NCI-H1092 treated with DMSO at 0.1 percent for 48 hours (cell line): ENCODE measurements around the gene AKNA.

Source experiments
- DNase-seq: peaks from one replicate; lab custom pipeline; 2025; lab: John Stamatoyannopoulos, UW

Gene AKNA

DNA sequence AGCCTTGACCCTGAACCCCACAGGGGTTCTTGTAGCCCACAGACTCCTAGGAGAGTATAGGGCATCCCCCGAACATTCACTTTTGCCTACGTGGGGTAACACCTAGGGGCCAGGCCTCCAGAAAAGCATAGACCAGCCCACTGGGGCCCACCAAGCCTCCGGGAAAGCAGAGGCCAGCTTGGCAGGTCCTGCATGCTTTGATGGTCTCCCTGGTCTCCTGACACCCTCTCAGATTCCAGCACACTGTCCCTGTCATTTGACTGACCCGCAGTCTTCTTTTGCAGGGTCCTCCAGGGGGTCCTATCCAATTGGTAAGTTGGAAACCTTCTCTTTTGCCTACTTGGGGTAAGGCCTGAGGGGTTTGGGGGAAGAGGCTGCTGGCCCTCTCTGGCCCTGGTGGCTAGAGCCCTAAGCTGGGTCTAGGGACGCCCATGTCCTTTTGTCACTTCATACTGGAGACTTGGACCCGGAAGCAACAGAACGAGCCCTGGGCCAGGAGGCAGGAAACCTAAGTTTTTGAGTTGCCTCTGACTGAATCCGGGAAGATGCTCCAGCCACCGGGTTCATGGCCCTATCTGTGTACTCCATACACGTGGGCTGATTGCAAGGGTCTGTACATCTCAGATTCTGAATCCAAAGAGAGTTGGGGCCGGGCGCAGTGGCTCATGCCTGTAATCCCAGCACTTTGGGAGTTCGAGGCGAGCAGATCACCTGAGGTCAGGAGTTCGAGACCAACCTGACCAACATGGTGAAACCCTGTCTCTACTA is 85.8 kb downstream of the AKNA start:
- no peak for DNase-seq

DNA sequence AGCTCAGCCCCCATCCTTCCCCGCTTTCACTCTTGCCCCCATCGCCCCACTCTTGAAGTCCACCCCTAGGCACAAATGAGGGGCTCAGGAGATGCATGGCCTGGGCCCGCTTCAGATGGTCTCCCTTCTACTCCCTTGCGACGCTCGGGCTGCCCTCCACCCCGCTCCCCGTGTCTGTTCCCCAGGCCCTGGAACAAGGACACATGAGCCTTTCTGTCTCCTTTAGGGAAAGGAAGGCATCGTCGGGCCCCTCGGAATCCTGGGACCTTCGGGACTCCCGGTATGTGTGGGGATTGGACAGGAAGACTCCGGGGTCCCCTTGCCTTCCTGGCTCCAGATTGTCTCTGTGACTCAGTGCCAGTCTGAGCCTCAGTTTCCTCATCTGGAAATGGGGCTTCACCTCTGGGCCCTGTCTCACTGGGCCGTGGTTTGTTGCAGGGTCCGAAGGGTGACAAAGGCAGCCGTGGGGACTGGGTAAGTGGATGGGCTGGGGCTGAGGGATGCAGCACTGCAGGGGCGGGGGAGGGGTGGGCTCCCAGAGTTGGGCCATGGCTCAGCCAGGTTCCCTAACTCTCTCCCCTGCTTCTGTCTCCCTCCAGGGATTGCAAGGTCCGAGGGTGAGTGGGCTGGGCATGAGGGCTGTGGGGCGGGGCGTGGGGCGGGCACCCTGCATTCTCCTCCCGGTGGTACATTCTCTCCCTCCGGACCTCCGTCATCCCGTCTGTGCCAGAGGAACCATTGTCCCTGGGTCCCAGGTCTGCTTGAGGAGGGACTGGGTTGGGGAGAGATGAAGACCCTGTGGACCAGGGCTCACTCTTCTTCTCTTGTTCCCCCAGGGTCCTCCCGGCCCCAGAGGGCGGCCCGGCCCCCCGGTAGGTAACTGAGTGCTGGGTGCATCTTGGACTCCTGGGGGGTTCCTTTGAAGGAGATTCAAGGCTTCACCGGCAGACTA is 86.7 kb downstream of the AKNA start:
- DNase-seq, result no peak

DNA sequence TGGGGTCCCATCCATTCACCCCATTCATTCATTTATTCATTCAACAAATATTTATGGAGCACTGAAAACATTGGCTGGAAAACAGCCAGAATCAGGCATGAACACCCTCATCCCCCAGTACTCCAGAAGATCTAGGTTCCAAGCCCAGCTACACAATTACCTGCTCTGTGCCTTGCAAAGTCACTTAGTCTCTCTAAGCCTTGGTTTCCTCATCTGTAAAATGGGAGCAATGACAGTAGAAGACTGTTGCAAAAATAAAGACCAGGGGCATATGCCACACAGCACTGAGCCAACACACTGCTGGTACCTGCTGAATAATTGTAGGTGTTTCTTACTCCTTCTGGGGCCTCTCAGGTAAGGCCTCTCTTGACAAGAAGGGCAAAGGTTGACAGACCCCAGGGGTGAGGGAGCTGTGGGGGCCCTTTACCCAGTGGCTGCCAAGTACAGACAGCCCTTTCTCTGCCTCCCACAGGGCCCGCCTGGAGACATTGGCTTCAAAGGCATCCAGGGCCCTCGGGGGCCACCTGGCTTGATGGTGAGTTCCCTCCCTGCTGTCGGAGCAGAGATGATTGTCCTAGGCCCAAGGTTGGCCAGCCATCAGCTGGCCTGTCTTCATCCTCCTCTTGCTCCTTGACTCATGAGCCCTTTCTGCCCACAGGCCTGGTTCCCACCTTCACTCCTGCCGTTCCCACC is 87.5 kb downstream of the AKNA start:
- DNase-seq, result no peak

DNA sequence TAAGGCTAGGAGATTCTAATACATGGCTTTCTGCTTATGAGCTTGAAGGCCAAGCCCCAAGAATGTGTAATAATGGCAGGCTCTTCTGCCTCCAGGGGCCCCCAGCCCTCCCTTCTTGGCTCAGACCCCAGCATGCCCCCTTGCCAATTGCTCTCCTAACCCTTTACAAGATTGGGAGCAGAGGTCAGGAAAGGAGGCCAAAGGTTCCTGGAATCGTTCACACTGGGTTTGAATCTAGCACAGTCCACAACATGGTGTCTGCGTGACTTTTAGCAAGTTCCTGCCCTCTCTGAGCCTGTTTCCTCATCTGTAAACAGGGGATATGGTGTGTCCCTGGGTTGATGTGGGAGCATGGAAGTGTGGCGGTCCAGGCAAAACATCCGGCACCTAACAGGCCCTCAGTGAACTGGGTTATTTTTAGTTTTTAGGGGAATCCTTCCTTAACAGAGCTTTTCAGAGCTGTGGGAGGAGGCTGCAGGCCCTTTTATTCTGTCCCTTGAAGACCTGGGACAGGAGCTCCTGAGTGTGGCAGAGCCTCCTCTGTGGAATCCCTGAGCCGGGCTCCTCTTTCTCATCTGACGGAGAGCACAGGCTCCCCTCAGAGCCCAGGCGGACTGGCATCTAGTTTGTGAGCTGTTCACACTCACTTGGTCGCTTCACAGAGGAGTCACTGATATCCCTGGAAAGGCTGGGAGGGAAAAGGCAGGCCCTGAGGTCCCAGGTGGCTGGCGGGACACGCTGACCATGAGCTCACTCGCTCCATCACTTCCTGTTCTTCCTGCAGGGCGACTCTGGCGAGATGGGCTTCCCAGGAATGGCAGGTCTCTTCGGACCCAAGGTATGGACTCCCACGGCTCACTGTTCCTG is 88.3 kb downstream of the AKNA start:
- DNase-seq, result no peak

DNA sequence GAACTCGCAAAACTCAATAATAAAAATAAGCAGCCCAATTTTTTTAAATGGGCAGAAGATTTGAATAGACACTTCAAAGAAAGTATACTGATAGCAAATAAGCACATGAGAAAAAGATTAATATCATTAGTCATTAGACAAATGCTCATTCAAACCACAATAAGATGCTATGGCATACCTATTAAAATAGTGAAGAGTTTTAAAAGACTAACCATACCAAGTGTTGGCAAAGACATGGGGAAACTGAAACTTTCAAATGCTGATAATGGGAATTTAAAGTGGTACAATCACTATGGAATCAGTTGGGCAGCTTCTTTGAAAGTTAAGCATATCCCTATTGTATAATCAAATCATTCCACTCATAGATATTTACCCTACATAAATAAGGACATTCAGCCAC is 91.4 kb downstream of the AKNA start:
- DNase-seq, result no peak

DNA sequence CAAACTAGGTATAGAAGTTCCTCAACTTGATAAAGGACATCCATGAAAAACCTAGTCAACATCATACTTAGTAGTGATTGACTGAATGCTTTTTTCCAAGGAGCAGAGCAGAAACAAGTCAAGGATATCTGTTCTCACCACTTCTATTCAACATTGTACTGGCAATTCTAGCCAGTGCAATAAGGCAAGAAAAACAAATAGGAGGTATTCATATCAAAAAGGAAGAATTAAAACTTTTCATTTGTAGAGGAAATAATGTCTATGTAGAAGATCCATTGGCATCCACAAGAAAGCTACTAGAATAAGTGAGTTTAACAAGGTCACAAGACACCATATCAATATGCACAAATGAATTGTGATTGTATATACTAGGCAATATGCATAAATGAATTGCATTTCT is 93.1 kb downstream of the AKNA start:
- no peak for DNase-seq

DNA sequence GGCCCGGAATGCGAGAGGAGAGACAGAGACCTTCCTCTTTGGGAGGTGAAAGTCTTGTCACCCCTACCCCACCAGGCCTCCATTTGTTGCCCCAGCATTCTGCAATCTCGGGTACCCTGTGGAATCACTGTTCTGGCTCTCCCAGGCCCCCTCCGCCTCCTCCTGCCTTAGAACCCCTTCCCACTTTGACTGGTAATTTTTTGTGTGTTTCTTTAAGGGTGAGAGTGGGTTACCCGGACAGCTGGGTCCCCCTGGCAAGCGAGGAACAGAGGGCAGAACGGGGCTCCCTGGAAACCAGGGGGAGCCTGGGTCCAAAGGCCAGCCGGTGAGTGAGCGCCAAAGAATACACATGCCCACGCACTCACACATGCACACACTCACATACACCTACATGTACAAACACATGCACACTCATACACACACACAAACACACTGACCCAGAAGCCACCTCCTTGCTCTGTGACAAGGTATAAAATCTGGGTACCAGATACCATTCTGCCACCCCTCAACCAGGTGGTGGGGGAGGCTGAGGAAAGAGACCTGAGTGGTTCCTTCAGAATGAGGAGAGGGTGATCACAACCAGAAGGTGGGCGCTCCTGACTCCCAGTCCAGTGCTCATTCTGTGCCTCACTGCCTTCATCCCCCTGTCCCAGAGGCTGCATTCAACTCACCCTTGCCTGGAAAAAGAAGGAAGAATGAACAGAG is 95.7 kb downstream of the AKNA start:
- no peak for DNase-seq

DNA sequence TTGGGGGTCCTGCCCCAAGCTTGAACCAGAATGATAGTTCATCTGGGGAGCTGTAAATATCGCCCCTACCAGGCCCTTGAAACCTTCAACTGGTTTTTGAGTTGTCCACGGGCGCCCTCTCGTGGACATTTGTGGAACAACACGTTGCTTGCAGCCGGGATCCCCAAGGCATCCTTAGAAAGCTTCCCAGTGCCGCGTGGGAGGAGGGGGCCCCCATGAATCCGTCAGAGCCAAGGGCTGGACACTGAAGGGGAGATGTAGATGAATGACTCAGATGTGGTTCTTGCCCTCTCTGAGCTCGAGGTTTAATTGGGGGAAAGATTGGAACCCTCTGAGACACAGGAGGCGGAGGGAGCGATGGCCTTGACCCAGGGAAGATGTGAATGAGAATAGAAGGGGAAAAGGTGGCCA is 96.7 kb downstream of the AKNA start:
- peak; percentile 24 for DNase-seq

DNA sequence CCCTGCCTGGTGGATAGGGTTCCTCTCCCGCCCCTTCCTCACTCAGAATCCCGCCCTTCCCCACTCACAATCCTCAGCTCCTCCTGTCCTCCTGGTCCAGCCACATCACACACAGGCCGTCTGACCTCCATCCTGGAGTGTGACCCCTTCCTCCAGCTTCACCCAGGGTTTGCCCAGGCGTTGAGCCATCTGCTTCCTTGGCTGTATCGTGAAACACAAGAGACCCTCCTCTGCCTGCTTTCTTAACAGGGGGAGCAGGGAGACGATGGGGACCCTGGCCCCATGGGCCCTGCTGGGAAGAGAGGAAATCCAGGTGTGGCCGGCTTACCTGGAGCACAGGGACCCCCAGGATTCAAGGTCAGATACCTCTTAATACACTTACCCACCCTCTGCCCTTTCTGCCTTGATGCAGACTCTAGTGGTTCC is 97.2 kb downstream of the AKNA start:
- DNase-seq, result no peak

DNA sequence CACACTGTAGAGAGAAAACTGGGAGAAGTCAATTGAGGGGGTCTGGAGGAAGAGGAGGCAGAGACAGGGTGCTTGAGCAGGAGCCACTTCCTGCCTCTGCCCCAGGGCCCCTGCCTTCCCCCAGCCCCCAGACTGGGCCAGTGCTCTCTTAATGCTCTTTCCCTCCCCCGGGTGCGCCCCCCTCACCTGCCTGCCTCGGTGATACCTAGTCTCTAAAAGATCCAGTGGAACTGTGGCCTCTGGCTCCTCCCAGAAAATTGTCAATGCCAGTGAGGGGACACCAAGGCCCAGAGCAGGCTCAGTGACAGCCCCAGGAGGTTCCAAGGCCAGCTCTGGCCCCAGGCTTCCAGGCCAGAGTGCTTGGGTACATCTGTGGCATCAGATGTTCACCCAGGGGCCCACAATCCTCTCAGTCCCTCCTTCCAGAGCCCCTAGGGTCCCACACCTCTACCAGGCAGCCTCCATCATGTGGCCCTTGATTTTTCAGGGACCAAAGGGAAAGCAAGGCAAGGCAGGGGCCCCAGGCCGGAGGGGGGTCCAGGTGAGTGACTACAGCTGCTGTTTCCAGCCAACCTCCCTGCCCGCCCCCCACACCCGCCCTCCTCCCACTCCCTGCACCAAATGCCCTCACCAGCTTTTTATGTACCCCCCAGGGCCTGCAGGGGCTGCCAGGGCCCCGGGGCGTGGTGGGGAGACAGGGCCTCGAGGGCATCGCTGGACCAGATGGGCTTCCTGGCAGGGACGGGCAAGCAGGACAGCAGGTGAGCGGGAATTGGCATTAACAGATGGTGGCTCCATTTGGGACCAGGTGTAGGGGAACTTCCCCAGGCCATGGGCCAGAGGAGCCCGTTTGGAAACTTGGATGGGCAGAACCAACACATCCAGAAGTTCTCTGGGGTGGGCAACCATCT is 98.0 kb downstream of the AKNA start:
- no peak for DNase-seq

DNA sequence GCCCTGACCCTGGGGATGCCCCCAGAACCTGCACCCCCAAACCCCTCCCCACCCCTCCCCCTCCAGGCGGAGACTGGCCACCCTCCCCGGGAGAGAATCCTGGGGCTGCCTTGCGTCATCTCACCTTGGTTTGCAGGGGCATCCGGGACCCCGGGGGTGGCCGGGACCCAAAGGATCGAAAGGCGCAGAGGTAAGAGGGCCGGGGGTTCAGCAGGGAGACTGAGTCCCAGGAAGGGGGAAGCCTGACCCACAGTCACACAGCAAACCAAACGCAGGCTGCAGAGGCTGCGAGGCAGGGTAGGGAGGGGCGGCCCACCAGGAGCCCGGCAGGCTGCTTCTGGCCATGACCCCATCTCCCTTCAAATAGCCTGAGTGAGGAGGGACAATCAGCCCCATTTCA is 98.7 kb downstream of the AKNA start:
- no peak for DNase-seq

DNA sequence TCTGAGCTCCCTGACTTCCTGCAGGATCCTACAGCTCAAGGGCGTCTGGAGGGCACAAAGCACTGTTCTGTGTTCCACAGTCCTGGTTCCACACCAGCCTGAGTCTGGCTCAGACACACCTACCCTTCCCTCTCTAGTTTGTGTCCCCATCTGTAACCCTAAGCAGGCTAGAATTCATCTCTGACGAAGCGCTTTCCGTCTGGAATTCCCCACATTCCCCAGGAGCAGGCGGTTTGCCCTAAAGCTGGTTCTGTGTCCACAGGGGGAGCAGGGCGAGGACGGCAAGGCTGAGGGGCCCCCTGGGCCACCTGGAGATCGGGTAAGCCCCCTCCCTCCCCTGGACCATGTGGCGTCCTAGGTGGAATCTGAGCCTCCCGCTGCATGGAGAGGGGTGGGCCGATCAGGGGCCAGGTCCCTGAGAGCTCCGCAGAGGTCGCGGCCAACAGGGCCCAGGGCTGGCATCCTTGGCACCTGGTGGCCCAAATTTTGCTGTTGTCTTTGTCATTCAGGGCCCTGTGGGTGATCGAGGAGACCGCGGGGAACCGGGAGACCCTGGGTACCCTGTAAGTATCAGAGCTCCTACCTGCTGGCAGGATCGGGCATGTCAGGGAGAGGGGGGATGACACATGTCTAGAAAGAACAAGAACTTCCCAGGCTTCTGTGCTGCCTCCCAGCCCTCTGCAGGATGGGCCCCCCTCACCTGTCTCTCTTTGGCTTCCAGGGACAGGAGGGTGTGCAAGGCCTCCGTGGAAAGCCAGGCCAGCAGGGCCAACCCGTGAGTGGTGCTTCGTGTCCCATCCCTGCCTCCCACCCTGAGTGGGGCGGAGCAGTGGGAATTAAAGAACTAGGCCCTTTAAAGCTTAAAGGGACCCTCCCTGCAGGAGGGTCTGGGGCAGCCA is 99.3 kb downstream of the AKNA start:
- no peak for DNase-seq

DNA sequence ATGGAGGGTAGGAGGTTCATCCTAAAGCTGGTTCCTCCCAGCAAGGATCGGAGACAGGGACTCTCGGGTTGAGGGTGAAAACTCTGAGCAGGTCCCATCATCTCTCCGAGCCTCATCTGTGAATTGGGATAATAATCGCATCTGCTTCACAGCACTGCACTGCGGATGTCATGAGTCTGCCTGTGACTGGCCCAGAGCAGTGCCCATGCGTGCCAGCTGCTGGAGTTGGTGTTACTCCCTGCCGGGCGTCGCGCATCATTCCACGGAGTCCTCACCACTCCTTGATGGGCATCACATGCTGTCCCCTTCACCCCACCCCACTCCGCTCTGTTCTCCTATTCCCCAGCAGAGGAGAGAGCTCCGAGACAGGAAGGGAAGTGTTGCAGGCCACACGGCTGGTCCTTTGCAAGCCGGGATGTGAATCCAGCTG is 100.0 kb downstream of the AKNA start:
- DNase-seq, result no peak

DNA sequence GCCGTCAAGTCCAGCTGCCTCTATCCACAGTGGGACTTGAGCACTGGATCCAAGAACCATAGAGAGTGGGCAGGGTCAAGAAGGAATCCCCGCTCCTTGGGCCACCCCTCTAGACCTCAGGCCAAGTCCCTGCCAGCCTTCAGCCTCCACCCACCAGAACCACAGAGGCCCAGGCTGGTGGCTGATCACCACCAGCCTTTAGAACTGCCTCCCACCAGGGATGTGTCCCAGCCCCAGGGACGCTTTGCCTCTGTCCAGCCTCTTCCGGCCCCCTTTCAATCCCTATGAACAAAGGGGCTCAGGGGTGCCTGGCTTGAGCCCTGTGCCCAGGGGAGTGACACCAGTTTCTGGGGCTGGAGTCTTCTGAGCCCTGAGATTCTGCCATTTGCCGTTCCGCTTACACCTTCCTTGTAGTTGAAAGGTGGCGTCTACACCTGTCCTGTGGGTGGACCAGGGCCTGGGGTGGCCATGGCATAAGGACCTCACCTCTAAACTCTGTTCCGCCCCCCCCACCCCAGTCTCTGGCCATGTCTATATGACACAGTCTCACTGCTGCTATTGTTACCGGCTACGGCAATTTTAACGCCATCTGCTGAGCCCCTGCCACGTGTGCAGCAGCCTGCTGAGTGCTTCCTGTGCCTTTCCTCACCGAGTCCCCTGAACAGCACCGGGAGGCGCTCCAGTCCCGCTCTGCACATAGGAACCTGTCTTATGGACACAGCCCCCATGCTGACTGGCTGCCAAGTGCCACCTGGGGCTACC is 100.6 kb downstream of the AKNA start:
- peak; percentile 29 for DNase-seq

DNA sequence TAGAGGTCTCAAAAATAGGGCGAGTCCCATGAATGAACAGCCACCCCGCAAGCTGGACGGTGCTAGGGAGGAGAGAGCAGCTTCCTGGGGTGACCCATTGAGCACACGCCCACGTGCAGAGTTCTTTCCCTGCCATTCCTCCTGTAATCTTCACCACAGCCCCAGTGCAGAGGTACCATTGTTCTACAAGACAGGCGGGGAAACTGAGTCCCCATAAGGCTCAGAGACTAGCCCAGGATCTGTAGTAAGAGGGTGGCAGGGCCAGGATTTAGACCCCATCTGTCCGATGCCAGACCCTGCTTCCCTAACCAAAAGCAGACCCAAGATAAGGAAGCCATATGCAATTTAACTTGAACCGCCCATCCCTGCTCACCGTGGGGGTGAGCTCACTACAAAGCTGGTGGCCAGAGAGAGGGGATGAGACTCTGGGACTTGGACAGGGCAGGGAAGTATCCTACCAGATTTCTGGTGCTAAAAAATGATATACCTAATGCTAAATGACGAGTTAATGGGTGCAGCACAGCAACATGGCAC is 101.6 kb downstream of the AKNA start:
- DNase-seq, result no peak

DNA sequence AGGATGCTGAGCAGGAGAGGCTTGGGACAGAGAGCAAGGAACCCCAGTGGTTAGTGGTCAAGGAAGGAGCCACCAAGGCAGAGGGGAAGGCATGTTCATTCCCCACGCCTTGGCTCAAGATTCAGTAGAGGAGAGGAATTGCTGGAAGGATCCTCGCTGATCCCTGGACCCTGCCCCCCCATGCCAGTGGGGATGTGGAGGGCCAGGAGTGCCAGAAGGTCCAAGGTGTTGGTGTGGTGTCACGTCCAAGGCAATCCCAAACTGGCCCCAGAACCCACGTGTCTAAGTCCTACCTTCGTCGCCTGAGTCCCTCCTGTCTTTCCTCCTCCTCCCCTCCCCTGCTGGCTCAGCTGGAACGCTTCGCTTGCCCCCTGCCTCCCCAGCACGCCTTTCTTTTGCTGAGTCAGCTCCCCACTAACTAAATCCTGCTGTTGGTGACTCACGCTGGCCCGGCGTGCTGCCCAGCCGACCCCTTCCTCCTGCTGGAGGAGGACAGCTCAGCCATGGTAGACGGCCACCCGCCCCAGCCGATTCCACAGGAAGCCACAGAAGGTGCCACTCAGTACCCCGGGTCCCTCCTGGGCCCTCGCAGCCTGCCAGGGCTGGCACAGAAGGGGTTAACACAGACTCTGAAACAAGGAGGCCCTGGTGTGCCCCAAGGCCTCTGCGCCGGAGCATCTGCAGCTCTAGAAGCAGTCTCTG is 102.5 kb downstream of the AKNA start:
- no peak for DNase-seq
